OCI-LY3 (cell line): ENCODE data around the gene SLC4A4.

ENCODE experiments used
- H2AFZ ChIP-seq: fragments of 200-600, 300-600 bp; shearing (Covaris generic); 2 replicates; pipeline ENCODE4 v1.6.0; 2014; ENCODE audit warnings: antibody characterized with exemption, low read depth, low read length
- H3K27ac ChIP-seq: fragments of 200-600, 300-600 bp; sonication (generic); 2 replicates; pipeline ENCODE4 v1.5.1; 2014; ENCODE audit warnings: mild to moderate bottlenecking, low read length, moderate library complexity, mixed read lengths
- H3K27me3 ChIP-seq: fragments of 200-600, 300-600 bp; sonication (generic); 2 replicates; pipeline ENCODE4 v1.6.1; 2014; ENCODE audit warnings: low read depth, low read length, mixed read lengths
- H3K36me3 ChIP-seq: fragments of 200-600, 300-600 bp; sonication (generic); replicated peaks from 2 replicates; pipeline ENCODE3; 2014; ENCODE audit warnings: low read depth, low read length, mixed read lengths
- H3K4me1 ChIP-seq: fragments of 300-600, 200-600 bp; sonication (generic); 2 replicates; pipeline ENCODE4 v1.6.1; 2014; ENCODE audit warnings: low read length, mixed read lengths
- H3K4me2 ChIP-seq: fragments of 200-600, 300-600 bp; sonication (generic); 2 replicates; pipeline ENCODE4 v1.6.1; 2014; ENCODE audit warnings: low read length, mixed read lengths
- H3K4me3 ChIP-seq: fragments of 300-600, 200-600 bp; sonication (generic); 2 replicates; pipeline ENCODE4 v1.5.1; 2014; ENCODE audit warnings: antibody characterized with exemption, mild to moderate bottlenecking, low read length, moderate library complexity
- H3K79me2 ChIP-seq: fragments of 300-600, 200-600 bp; shearing (Covaris generic); 2 replicates; pipeline ENCODE4 v1.6.1; 2014; ENCODE audit warnings: mild to moderate bottlenecking, low read length, mixed read lengths
- H3K9ac ChIP-seq: fragments of 300-600, 200-600 bp; shearing (Covaris generic); 2 replicates; pipeline ENCODE4 v1.6.0; 2014; ENCODE audit warnings: mild to moderate bottlenecking, low read length, moderate library complexity
- H3K9me3 ChIP-seq: fragments of 200-600, 300-600 bp; shearing (Covaris generic); 2 replicates; pipeline ENCODE4 v1.6.1; 2014; ENCODE audit warnings: low read length, mixed read lengths; ENCODE audit not compliant: insufficient read depth
- H4K20me1 ChIP-seq: fragments of 200-600, 300-600 bp; sonication (generic); 2 replicates; pipeline ENCODE4 v1.6.1; 2016; ENCODE audit warnings: low read length, mixed read lengths; ENCODE audit not compliant: insufficient read depth
- EZH2phosphoT487 ChIP-seq: fragments of 200-600 bp; shearing (Covaris generic); IDR thresholded peaks from 2 replicates; pipeline ENCODE4 v1.6.1; 2018; ENCODE audit warnings: antibody characterized with exemption, mixed run types, low read depth
- TF ChIP-seq, protein P1 (sequence below): fragments of 200-600, 300-600 bp; sonication (generic); IDR thresholded peaks from 2 replicates; pipeline ENCODE4 v1.5.1; 2014; ENCODE audit warnings: antibody characterized with exemption, low read length, low read depth

The SLC4A4 gene

DNA sequence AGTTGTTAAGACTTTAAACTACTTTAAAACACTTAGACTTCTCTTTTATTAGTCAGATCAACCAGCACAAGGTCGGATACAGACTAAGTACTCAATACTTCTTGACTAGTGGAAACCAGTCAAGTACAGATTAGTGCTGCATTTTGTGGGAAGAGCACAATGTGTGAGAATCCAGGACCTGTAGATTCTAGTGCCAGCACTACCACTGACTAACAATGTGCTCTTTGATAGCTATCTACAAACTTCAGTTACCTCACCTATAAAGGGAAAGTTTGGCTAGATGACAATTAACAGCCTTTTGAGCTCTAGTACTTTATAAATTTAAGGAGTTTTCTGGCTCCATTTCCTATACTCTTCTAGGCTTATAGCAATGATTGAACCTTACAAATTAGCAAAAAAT lies 181.5 kb downstream of the SLC4A4 start:
- Histone ChIP-seq H2AFZ (no peak overlapping the region), H3K9ac (no peak overlapping the region), H3K9me3 (no peaks in the 10 kb centered on the region), H3K4me2 (no peak overlapping the region), H3K79me2 (no peaks in the 10 kb centered on the region), H3K27ac (no peak overlapping the region), H3K4me1 (no peaks in the 10 kb centered on the region), H3K4me3 (no peak overlapping the region), H4K20me1 (no peaks in the 10 kb centered on the region), H3K36me3 (no peaks in the 10 kb centered on the region), H3K27me3 (no peaks in the 10 kb centered on the region)
- TF ChIP-seq, protein P1, sequence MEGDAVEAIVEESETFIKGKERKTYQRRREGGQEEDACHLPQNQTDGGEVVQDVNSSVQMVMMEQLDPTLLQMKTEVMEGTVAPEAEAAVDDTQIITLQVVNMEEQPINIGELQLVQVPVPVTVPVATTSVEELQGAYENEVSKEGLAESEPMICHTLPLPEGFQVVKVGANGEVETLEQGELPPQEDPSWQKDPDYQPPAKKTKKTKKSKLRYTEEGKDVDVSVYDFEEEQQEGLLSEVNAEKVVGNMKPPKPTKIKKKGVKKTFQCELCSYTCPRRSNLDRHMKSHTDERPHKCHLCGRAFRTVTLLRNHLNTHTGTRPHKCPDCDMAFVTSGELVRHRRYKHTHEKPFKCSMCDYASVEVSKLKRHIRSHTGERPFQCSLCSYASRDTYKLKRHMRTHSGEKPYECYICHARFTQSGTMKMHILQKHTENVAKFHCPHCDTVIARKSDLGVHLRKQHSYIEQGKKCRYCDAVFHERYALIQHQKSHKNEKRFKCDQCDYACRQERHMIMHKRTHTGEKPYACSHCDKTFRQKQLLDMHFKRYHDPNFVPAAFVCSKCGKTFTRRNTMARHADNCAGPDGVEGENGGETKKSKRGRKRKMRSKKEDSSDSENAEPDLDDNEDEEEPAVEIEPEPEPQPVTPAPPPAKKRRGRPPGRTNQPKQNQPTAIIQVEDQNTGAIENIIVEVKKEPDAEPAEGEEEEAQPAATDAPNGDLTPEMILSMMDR: no peak

DNA sequence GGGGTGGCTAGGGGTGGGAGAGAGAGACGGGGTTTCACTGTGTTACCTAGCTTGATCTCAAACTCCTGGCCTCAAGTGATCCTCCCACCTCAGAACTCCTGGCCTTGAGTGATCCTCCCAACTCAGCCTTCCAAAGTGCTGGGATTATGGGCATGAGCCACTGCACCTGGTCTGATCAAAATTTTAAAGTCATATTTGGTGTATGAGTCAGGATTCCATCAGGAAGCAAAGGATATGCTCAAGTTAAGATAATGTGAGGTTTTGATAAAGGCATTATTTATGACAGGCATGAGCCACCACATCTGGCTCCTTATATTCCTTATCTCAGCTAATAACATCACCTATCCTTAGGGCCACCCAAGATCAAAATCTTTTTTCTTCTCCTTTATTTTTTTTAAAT lies 182.0 kb downstream of the SLC4A4 start:
- Histone ChIP-seq H3K27me3 (no peaks in the 10 kb centered on the region), H3K36me3 (no peaks in the 10 kb centered on the region), H4K20me1 (no peaks in the 10 kb centered on the region)

DNA sequence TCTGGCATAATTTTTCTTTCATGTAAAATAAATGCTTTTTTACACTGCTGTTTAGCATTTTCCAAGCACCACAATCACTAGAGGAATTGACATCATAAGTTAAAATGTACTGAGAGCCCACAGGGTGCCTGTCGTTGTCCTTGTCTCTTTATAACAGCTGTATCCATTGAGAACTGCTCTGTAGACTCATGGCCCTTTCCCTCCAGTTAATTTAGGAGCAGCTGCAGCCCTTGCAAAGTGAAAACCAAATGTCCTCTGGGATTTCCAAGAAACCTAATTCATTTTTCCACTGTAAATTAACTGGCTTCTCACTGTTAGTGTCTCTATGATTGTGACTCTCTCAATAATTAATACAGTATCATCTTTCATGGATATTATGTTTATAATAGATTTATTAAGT lies 185.9 kb downstream of the SLC4A4 start:
- H3K27ac ChIP-seq: no peak overlapping the region
- no peak overlapping the region for H2AFZ ChIP-seq
- H3K36me3 ChIP-seq: no peaks in the 10 kb centered on the region
- H3K4me2 ChIP-seq: no peak overlapping the region
- no peaks in the 10 kb centered on the region for H4K20me1 ChIP-seq
- no peaks in the 10 kb centered on the region for H3K4me1 ChIP-seq
- no peak overlapping the region for H3K4me3 ChIP-seq
- no peaks in the 10 kb centered on the region for H3K79me2 ChIP-seq
- no peak overlapping the region for H3K9ac ChIP-seq
- no peak for TF ChIP-seq EZH2phosphoT487
- TF ChIP-seq, protein P1: no peak
- H3K27me3 ChIP-seq: no peaks in the 10 kb centered on the region
- no peaks in the 10 kb centered on the region for H3K9me3 ChIP-seq

More for the DNA sequence above, 182.0 kb downstream of the SLC4A4 start:
- Histone ChIP-seq H3K9me3 (no peaks in the 10 kb centered on the region), H3K27ac (no peak overlapping the region), H2AFZ (no peak overlapping the region), H3K4me3 (no peak overlapping the region), H3K4me1 (no peaks in the 10 kb centered on the region), H3K4me2 (no peak overlapping the region), H3K79me2 (no peaks in the 10 kb centered on the region), H3K9ac (no peak overlapping the region)
- TF ChIP-seq EZH2phosphoT487: no peak
- TF ChIP-seq, protein P1: no peak

DNA sequence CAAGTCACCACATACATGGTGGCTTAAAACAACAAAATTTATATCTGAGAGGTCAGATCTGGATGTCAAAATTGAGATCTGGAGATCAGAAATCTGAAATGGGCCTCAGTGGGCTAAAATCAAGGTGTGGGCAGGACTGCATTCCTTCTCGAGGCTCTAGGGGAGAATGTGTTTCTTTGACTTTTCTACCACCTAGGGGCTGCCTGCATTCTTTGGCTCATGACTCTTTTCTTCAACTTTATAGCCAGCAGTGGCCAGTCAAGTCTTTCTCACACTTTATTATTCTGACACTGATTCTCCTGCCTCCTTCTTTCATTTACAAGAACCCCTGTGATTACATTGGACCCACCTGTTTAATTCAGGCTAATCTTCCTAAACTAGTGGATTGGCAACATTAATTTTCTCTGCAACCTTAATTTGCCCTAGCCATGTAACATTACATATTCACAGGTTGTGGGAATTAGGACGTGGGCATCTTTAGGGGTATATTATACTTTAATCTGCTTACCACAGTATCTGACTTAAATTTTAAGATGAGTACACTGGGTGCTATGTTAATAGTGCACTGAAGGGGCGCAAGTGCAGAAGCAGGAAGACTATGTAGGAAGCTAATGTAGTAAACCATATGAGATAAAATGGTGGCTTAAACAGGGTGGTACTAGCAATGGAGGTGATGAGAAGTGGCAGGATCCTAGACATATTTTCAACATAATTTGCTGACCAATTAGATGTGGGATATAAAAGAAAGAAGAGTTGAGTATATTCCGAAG lies 188.0 kb downstream of the SLC4A4 start:
- Histone ChIP-seq H3K9me3 (no peaks in the 10 kb centered on the region), H4K20me1 (no peaks in the 10 kb centered on the region), H3K27me3 (no peaks in the 10 kb centered on the region), H3K27ac (no peak overlapping the region), H3K36me3 (no peaks in the 10 kb centered on the region), H3K79me2 (no peaks in the 10 kb centered on the region), H3K9ac (no peak overlapping the region), H3K4me1 (no peaks in the 10 kb centered on the region), H3K4me3 (no peak overlapping the region), H3K4me2 (no peak overlapping the region), H2AFZ (peak overlapping the region; percentile 14; the same call in 1 of the 2 replicates)
- TF ChIP-seq, protein P1: no peak; the same call in 1 of the 2 replicates
- no peak for TF ChIP-seq EZH2phosphoT487
